Rectal smooth muscle tissue (tissue), 1 donor: Measurements from ENCODE around the gene TMEM132C.

Source experiments
- H3K27ac ChIP-seq: one replicate; pipeline ENCODE4 v1.7.0; 2013; ENCODE audit warnings: low read depth, low read length, inconsistent platforms
- H3K27me3 ChIP-seq: one replicate; pipeline ENCODE4 v1.7.0; 2013; ENCODE audit warnings: low read length; ENCODE audit not compliant: control insufficient read depth, insufficient read depth
- H3K36me3 ChIP-seq: one replicate; pipeline ENCODE4 v1.7.0; 2013; ENCODE audit warnings: low read length; ENCODE audit not compliant: control insufficient read depth, insufficient read depth
- H3K4me1 ChIP-seq: one replicate; pipeline ENCODE4 v1.7.0; 2013; ENCODE audit warnings: low read length; ENCODE audit not compliant: control insufficient read depth, insufficient read depth
- H3K4me3 ChIP-seq: one replicate; pipeline ENCODE4 v1.7.0; 2013; ENCODE audit warnings: low read length
- H3K9ac ChIP-seq: one replicate; pipeline ENCODE4 v1.7.0; 2013; ENCODE audit warnings: low read length

TMEM132C gene

GRCh38 chr12:128402486-128403243 lies 135.7 kb downstream of the TMEM132C start:
- no peak overlapping the region for H3K27ac ChIP-seq

GRCh38 chr12:128408669-128409068 lies 141.7 kb downstream of the TMEM132C start:
- Histone ChIP-seq H3K4me3 (no peak overlapping the region), H3K9ac (no peak overlapping the region), H3K27me3 (no peaks in the 10 kb centered on the region), H3K36me3 (no peaks in the 10 kb centered on the region), H3K4me1 (no peaks in the 10 kb centered on the region), H3K27ac (no peak overlapping the region)

More at GRCh38 chr12:128402486-128403243, 135.7 kb downstream of the TMEM132C start:
- H3K36me3 ChIP-seq = no peaks in the 10 kb centered on the region
- H3K4me1 ChIP-seq = no peaks in the 10 kb centered on the region
- no peak overlapping the region for H3K4me3 ChIP-seq
- H3K27me3 ChIP-seq = no peaks in the 10 kb centered on the region
- H3K9ac ChIP-seq = no peak overlapping the region

GRCh38 chr12:128415036-128415560 lies 148.1 kb downstream of the TMEM132C start:
- no peaks in the 10 kb centered on the region for H3K27me3 ChIP-seq
- H3K4me3 ChIP-seq = no peak overlapping the region
- no peaks in the 10 kb centered on the region for H3K36me3 ChIP-seq
- H3K9ac ChIP-seq = no peak overlapping the region
- H3K4me1 ChIP-seq = no peaks in the 10 kb centered on the region
- no peak overlapping the region for H3K27ac ChIP-seq

GRCh38 chr12:128418944-128419343 lies 152.0 kb downstream of the TMEM132C start:
- no peak overlapping the region for H3K27ac ChIP-seq
- no peak overlapping the region for H3K9ac ChIP-seq
- no peak overlapping the region for H3K4me3 ChIP-seq
- no peaks in the 10 kb centered on the region for H3K36me3 ChIP-seq
- H3K4me1 ChIP-seq = no peaks in the 10 kb centered on the region
- H3K27me3 ChIP-seq = no peaks in the 10 kb centered on the region

GRCh38 chr12:128420163-128420562 lies 153.2 kb downstream of the TMEM132C start:
- Histone ChIP-seq H3K27ac (no peak overlapping the region), H3K4me3 (no peak overlapping the region), H3K4me1 (no peaks in the 10 kb centered on the region), H3K36me3 (no peaks in the 10 kb centered on the region), H3K27me3 (no peaks in the 10 kb centered on the region), H3K9ac (no peak overlapping the region)

- Histone ChIP-seq H3K9ac (no peak overlapping the region), H3K27me3 (no peaks in the 10 kb centered on the region), H3K4me3 (no peak overlapping the region), H3K36me3 (no peaks in the 10 kb centered on the region), H3K27ac (no peak overlapping the region), H3K4me1 (no peaks in the 10 kb centered on the region)
These were observed 154.4 kb downstream of the TMEM132C start for GRCh38 chr12:128421375-128421774.

- Histone ChIP-seq H3K9ac (no peak overlapping the region), H3K27me3 (no peaks in the 10 kb centered on the region), H3K27ac (no peak overlapping the region), H3K36me3 (no peaks in the 10 kb centered on the region), H3K4me3 (no peak overlapping the region), H3K4me1 (no peaks in the 10 kb centered on the region)
These were observed 156.2 kb downstream of the TMEM132C start for GRCh38 chr12:128423205-128423604.

GRCh38 chr12:128424931-128425431 lies 158.0 kb downstream of the TMEM132C start:
- Histone ChIP-seq H3K27ac (no peak overlapping the region), H3K36me3 (no peaks in the 10 kb centered on the region), H3K27me3 (no peaks in the 10 kb centered on the region), H3K9ac (no peak overlapping the region), H3K4me1 (no peaks in the 10 kb centered on the region), H3K4me3 (no peak overlapping the region)

- no peak overlapping the region for H3K9ac ChIP-seq
- no peaks in the 10 kb centered on the region for H3K4me1 ChIP-seq
- no peak overlapping the region for H3K27ac ChIP-seq
- H3K27me3 ChIP-seq = no peaks in the 10 kb centered on the region
- H3K36me3 ChIP-seq = no peaks in the 10 kb centered on the region
- no peak overlapping the region for H3K4me3 ChIP-seq
These were observed 158.8 kb downstream of the TMEM132C start for GRCh38 chr12:128425666-128426331.

- no peak overlapping the region for H3K9ac ChIP-seq
- H3K4me3 ChIP-seq = no peak overlapping the region
- H3K36me3 ChIP-seq = no peaks in the 10 kb centered on the region
- H3K27ac ChIP-seq = no peak overlapping the region
- no peaks in the 10 kb centered on the region for H3K27me3 ChIP-seq
- H3K4me1 ChIP-seq = no peaks in the 10 kb centered on the region
These were observed 159.5 kb downstream of the TMEM132C start for GRCh38 chr12:128426511-128426910.

GRCh38 chr12:128439796-128440195 lies 172.8 kb downstream of the TMEM132C start:
- Histone ChIP-seq H3K27ac (no peak overlapping the region), H3K36me3 (no peaks in the 10 kb centered on the region), H3K27me3 (no peaks in the 10 kb centered on the region), H3K4me3 (no peak overlapping the region), H3K9ac (no peak overlapping the region), H3K4me1 (no peaks in the 10 kb centered on the region)

- no peaks in the 10 kb centered on the region for H3K27me3 ChIP-seq
- H3K4me1 ChIP-seq = no peaks in the 10 kb centered on the region
- H3K9ac ChIP-seq = no peak overlapping the region
- no peak overlapping the region for H3K4me3 ChIP-seq
- no peaks in the 10 kb centered on the region for H3K36me3 ChIP-seq
- no peak overlapping the region for H3K27ac ChIP-seq
These were observed 175.1 kb downstream of the TMEM132C start for GRCh38 chr12:128442096-128442495.
